ENCODE results near the gene ADD2.

Gene ADD2

DNA sequence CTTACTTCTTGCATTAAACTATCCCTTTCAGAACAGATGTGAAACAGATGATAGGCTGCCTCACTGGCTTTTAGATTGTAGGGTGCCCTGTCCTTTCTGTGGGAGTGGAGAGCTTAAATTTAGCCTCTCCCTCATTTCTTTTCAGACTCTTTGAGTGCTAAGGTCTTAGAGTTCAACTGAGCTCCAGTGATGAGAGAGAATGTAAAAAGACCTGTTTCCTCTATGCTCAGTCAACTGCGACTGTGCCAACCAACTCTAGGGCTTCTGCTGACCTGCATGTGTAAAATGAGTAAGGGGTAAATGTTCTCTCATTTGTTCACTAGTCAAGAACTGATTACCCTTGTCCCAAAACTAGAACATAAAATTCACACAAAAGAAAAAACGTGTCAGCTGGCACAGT, 109.5 kb downstream of the ADD2 start:
- no peak overlapping the region for H2BK5ac ChIP-seq (ENCODE audit: low read length)
- no peak overlapping the region for H3K27ac ChIP-seq (replicated peaks; ENCODE audit: low read length)
- H2AK5ac ChIP-seq (ENCODE audit: low read depth, low read length) = no peak overlapping the region
- H3K36me3 ChIP-seq (replicated peaks in 1 of 2; ENCODE audit: control insufficient read depth in 2 of 2, insufficient read depth in 2 of 2, low read length in 2 of 2) = peaks cover 4 to 30% of the 10 kb centered on the region in 2 donors
- H3K9ac ChIP-seq (ENCODE audit: low read depth, low read length, poor library complexity) = no peak overlapping the region
- DNase-seq (ENCODE audit: low spot score) = no peak
- H3K4me1 ChIP-seq (ENCODE audit: control insufficient read depth in 2 of 2, insufficient read depth in 1 of 2, low read depth in 1 of 2, low read length in 2 of 2) = peaks cover 3 to 4% of the 10 kb centered on the region in 2 donors
- no peaks in the 10 kb centered on the region for H3K79me1 ChIP-seq (ENCODE audit: low read depth, low read length)
- H3K18ac ChIP-seq (ENCODE audit: low read length) = no peak overlapping the region
- H2AFZ ChIP-seq (ENCODE audit: low read length) = no peak overlapping the region
- no peaks in the 10 kb centered on the region for H3K27me3 ChIP-seq (ENCODE audit: control insufficient read depth in 3 of 3, insufficient read depth in 3 of 3, low read depth in 1 of 3, low read length in 3 of 3)
- H3K4ac ChIP-seq (ENCODE audit: low read length) = no peak overlapping the region
- H3K4me2 ChIP-seq (ENCODE audit: insufficient read depth, low read length, poor library complexity, severe bottlenecking) = no peak overlapping the region
- H4K8ac ChIP-seq (ENCODE audit: low read depth, low read length) = no peak overlapping the region
- no CpG with 5 or more reads among the region's 2 CpGs for WGBS, 2 donors (ENCODE audit: extremely low coverage in 2 of 2, insufficient read length in 2 of 2, insufficient replicate concordance in 1 of 2)
- no peak overlapping the region for H3K23ac ChIP-seq (ENCODE audit: low read depth, low read length, poor library complexity)
- no peak overlapping the region for H2BK15ac ChIP-seq (ENCODE audit: low read length)
- no peaks in the 10 kb centered on the region for H3K9me3 ChIP-seq (replicated peaks in 1 of 2; ENCODE audit: control insufficient read depth in 2 of 2, insufficient read depth in 1 of 2, low read depth in 1 of 2, low read length in 2 of 2)
- H4K91ac ChIP-seq (ENCODE audit: low read depth, low read length, poor library complexity) = no peak overlapping the region
- H2BK120ac ChIP-seq (ENCODE audit: low read depth, low read length) = no peak overlapping the region
- H3K4me3 ChIP-seq (ENCODE audit: low read length in 2 of 2) = no peak overlapping the region
- H2BK12ac ChIP-seq (ENCODE audit: low read length) = no peak overlapping the region
- no peak overlapping the region for H3K14ac ChIP-seq (ENCODE audit: low read length)

DNA sequence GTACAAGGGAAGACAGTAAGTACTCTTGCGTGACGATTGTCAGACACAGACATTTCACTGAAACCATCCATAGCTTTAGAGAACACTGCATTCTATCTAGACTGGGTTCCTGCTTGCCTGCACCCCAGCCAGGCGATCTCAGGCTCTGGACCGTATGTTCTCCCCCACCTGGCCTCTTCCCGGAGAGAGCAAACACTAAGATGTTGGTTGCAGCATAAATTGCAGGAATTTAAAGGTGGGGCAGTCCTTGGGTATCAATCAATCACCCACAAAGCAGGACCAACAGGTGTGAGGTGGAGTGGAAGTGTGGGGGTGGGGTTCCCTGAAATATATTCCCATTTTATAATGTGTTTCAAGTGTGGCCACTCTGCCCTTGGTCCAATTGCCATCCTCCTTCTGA, 110.8 kb downstream of the ADD2 start:
- peaks cover 0 to 18% of the 10 kb centered on the region in 2 donors for H3K36me3 ChIP-seq (replicated peaks in 1 of 2; ENCODE audit: control insufficient read depth in 2 of 2, insufficient read depth in 2 of 2, low read length in 2 of 2)
- no peak overlapping the region for H3K23ac ChIP-seq (ENCODE audit: low read depth, low read length, poor library complexity)
- no peak overlapping the region for H3K4ac ChIP-seq (ENCODE audit: low read length)
- H2AK5ac ChIP-seq (ENCODE audit: low read depth, low read length) = no peak overlapping the region
- no peak overlapping the region for H2BK5ac ChIP-seq (ENCODE audit: low read length)
- no CpG with 5 or more reads among the region's 5 CpGs for whole genome bisulfite sequencing, 2 donors (ENCODE audit: extremely low coverage in 2 of 2, insufficient read length in 2 of 2, insufficient replicate concordance in 1 of 2)
- no peak overlapping the region for H2BK12ac ChIP-seq (ENCODE audit: low read length)
- H3K27ac ChIP-seq (replicated peaks; ENCODE audit: low read length) = no peak overlapping the region
- no peak overlapping the region for H2AFZ ChIP-seq (ENCODE audit: low read length)
- no peak overlapping the region for H2BK120ac ChIP-seq (ENCODE audit: low read depth, low read length)
- no peak overlapping the region for H3K4me2 ChIP-seq (ENCODE audit: insufficient read depth, low read length, poor library complexity, severe bottlenecking)
- no peak overlapping the region for H4K91ac ChIP-seq (ENCODE audit: low read depth, low read length, poor library complexity)
- no peak overlapping the region for H3K14ac ChIP-seq (ENCODE audit: low read length)
- H3K18ac ChIP-seq (ENCODE audit: low read length) = no peak overlapping the region
- no peak overlapping the region for H2BK15ac ChIP-seq (ENCODE audit: low read length)
- H4K8ac ChIP-seq (ENCODE audit: low read depth, low read length) = no peak overlapping the region
- H3K27me3 ChIP-seq (ENCODE audit: control insufficient read depth in 3 of 3, insufficient read depth in 3 of 3, low read depth in 1 of 3, low read length in 3 of 3) = no peaks in the 10 kb centered on the region
- H3K9ac ChIP-seq (ENCODE audit: low read depth, low read length, poor library complexity) = no peak overlapping the region
- no peak overlapping the region for H3K4me3 ChIP-seq (ENCODE audit: low read length in 2 of 2)
- peaks cover 2 to 3% of the 10 kb centered on the region in 2 donors for H3K9me3 ChIP-seq (replicated peaks in 1 of 2; ENCODE audit: control insufficient read depth in 2 of 2, insufficient read depth in 1 of 2, low read depth in 1 of 2, low read length in 2 of 2)
- H3K4me1 ChIP-seq (ENCODE audit: control insufficient read depth in 2 of 2, insufficient read depth in 1 of 2, low read depth in 1 of 2, low read length in 2 of 2) = peaks cover 3 to 4% of the 10 kb centered on the region in 2 donors
- no peak for DNase-seq (ENCODE audit: low spot score)
- H3K79me1 ChIP-seq (ENCODE audit: low read depth, low read length) = no peaks in the 10 kb centered on the region

DNA sequence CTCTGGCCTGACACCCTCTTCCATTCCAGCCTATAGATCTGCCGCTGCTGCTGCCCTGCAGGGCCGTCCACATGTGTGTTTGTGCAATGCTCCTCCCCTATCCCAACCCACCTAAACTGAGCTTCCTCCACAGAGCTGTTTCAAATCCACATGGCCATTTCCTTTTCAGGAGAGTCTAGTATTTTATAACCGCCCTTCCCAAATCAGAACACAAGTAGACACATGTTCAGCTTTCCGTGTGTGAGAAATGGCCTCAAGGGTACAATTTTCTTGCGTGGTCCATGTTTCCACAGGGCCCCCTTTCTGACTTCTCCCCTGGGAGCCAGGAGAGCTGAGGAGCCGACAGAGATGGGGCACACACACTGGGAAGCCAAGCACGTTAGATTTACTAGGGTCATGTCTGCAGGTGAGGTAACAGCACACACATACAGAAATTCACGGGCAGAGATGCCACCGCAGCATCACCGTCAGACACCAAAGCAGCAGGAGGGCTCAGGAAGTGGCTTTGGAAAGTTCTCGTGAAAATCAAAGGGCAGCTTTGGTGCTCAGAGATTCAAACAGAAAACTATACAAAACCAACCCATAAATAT, 111.5 kb downstream of the ADD2 start:
- no peak overlapping the region for H3K4me2 ChIP-seq (ENCODE audit: insufficient read depth, low read length, poor library complexity, severe bottlenecking)
- peaks cover 0 to 11% of the 10 kb centered on the region in 2 donors for H3K36me3 ChIP-seq (replicated peaks in 1 of 2; ENCODE audit: control insufficient read depth in 2 of 2, insufficient read depth in 2 of 2, low read length in 2 of 2)
- no peak overlapping the region for H2AK5ac ChIP-seq (ENCODE audit: low read depth, low read length)
- no peaks in the 10 kb centered on the region for H3K79me1 ChIP-seq (ENCODE audit: low read depth, low read length)
- H3K23ac ChIP-seq (ENCODE audit: low read depth, low read length, poor library complexity) = no peak overlapping the region
- no peak overlapping the region for H2BK15ac ChIP-seq (ENCODE audit: low read length)
- peaks cover 2 to 4% of the 10 kb centered on the region in 2 donors for H3K9me3 ChIP-seq (replicated peaks in 1 of 2; ENCODE audit: control insufficient read depth in 2 of 2, insufficient read depth in 1 of 2, low read depth in 1 of 2, low read length in 2 of 2)
- no peak overlapping the region for H2AFZ ChIP-seq (ENCODE audit: low read length)
- no peaks in the 10 kb centered on the region for H3K27me3 ChIP-seq (ENCODE audit: control insufficient read depth in 3 of 3, insufficient read depth in 3 of 3, low read depth in 1 of 3, low read length in 3 of 3)
- H3K4ac ChIP-seq (ENCODE audit: low read length) = no peak overlapping the region
- DNase-seq (ENCODE audit: low spot score) = no peak
- no peak overlapping the region for H2BK12ac ChIP-seq (ENCODE audit: low read length)
- H4K91ac ChIP-seq (ENCODE audit: low read depth, low read length, poor library complexity) = no peak overlapping the region
- no CpG with 5 or more reads among the region's 11 CpGs for WGBS, 2 donors (ENCODE audit: extremely low coverage in 2 of 2, insufficient read length in 2 of 2, insufficient replicate concordance in 1 of 2)
- H3K4me1 ChIP-seq (ENCODE audit: control insufficient read depth in 2 of 2, insufficient read depth in 1 of 2, low read depth in 1 of 2, low read length in 2 of 2) = peaks cover 3 to 4% of the 10 kb centered on the region in 2 donors
- H3K9ac ChIP-seq (ENCODE audit: low read depth, low read length, poor library complexity) = no peak overlapping the region
- H3K14ac ChIP-seq (ENCODE audit: low read length) = no peak overlapping the region
- H3K4me3 ChIP-seq (ENCODE audit: low read length in 2 of 2) = no peak overlapping the region
- no peak overlapping the region for H2BK5ac ChIP-seq (ENCODE audit: low read length)
- no peak overlapping the region for H2BK120ac ChIP-seq (ENCODE audit: low read depth, low read length)
- no peak overlapping the region for H4K8ac ChIP-seq (ENCODE audit: low read depth, low read length)
- no peak overlapping the region for H3K18ac ChIP-seq (ENCODE audit: low read length)
- no peak overlapping the region for H3K27ac ChIP-seq (replicated peaks; ENCODE audit: low read length)

DNA sequence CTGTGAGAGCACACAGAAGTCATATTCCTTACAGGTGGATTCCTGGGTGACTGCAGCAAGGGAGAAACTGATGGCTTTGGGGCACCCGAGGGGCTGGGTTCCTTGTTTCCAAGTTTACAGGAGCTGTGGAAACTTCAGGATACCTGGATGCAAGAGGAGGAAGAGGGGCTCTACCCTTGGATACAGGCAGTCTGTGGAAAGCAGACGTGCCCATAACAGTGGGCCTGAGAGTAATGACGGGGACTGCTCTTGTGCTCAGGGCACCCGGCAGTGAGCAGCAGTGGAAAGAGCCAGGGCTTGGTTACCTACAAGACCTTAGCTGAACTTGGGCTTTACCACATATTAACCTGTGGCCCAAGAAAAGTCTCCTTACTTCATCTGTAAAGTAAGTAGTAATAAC, 112.2 kb downstream of the ADD2 start:
- Histone ChIP-seq H3K14ac (ENCODE audit: low read length) (no peak overlapping the region), H3K9me3 (replicated peaks in 1 of 2; ENCODE audit: control insufficient read depth in 2 of 2, insufficient read depth in 1 of 2, low read depth in 1 of 2, low read length in 2 of 2) (peaks cover 4% of the 10 kb centered on the region in 2 donors), H3K4me2 (ENCODE audit: insufficient read depth, low read length, poor library complexity, severe bottlenecking) (no peak overlapping the region), H4K91ac (ENCODE audit: low read depth, low read length, poor library complexity) (no peak overlapping the region), H2BK5ac (ENCODE audit: low read length) (no peak overlapping the region), H2BK15ac (ENCODE audit: low read length) (no peak overlapping the region), H2BK12ac (ENCODE audit: low read length) (no peak overlapping the region), H3K23ac (ENCODE audit: low read depth, low read length, poor library complexity) (no peak overlapping the region), H3K9ac (ENCODE audit: low read depth, low read length, poor library complexity) (no peak overlapping the region), H2AK5ac (ENCODE audit: low read depth, low read length) (no peak overlapping the region), H4K8ac (ENCODE audit: low read depth, low read length) (no peak overlapping the region), H3K18ac (ENCODE audit: low read length) (peak overlapping the region; percentile 8), H3K27ac (replicated peaks; ENCODE audit: low read length) (no peak overlapping the region), H3K4me1 (ENCODE audit: control insufficient read depth in 2 of 2, insufficient read depth in 1 of 2, low read depth in 1 of 2, low read length in 2 of 2) (peaks cover 3 to 4% of the 10 kb centered on the region in 2 donors), H3K4ac (ENCODE audit: low read length) (no peak overlapping the region), H3K4me3 (ENCODE audit: low read length in 2 of 2) (no peak overlapping the region), H3K27me3 (ENCODE audit: control insufficient read depth in 3 of 3, insufficient read depth in 3 of 3, low read depth in 1 of 3, low read length in 3 of 3) (no peaks in the 10 kb centered on the region), H2BK120ac (ENCODE audit: low read depth, low read length) (no peak overlapping the region), H3K79me1 (ENCODE audit: low read depth, low read length) (no peaks in the 10 kb centered on the region), H2AFZ (ENCODE audit: low read length) (no peak overlapping the region), H3K36me3 (replicated peaks in 1 of 2; ENCODE audit: control insufficient read depth in 2 of 2, insufficient read depth in 2 of 2, low read length in 2 of 2) (peaks cover 0 to 4% of the 10 kb centered on the region in 2 donors)
- no peak for DNase-seq (ENCODE audit: low spot score)
- no CpG with 5 or more reads among the region's 4 CpGs for WGBS, 2 donors (ENCODE audit: extremely low coverage in 2 of 2, insufficient read length in 2 of 2, insufficient replicate concordance in 1 of 2)

All from neuronal stem cell (in vitro differentiated cells).